GM12875 (cell line): Measurements from ENCODE around the gene SPECC1L.

Experiments
- H3K4me3 ChIP-seq: one replicate; pipeline ENCODE4 v1.5.1; 2011; ENCODE audit warnings: low read depth, low read length, control low read depth
- TF ChIP-seq, protein P1 (sequence below): IDR thresholded peaks from 2 replicates; pipeline ENCODE4 v1.5.1; 2011; ENCODE audit warnings: low read depth, mild to moderate bottlenecking, control low read depth, inconsistent platforms, low read length, moderate library complexity, borderline replicate concordance; ENCODE audit not compliant: insufficient read depth

The SPECC1L gene

DNA sequence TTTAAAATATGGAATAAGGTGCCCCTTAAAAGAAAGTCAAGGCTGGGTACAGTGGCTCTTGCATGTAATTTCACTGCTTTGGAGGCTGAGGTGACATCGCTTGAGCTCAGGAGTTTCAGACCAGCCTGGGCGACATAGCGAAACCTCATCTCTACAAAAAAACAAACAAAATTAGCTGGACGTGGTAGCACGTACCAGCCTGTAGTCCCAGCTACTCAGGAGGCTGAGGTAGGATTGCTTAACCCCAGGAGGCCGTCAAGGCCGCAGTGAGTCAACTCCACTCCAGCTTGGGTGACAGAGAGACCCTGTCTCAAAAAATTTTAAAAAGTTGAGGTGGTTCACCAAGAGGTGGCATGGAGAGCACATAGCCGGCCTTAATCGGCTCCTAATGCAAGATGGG, 139.1 kb downstream of the SPECC1L start:
- TF ChIP-seq, protein P1, sequence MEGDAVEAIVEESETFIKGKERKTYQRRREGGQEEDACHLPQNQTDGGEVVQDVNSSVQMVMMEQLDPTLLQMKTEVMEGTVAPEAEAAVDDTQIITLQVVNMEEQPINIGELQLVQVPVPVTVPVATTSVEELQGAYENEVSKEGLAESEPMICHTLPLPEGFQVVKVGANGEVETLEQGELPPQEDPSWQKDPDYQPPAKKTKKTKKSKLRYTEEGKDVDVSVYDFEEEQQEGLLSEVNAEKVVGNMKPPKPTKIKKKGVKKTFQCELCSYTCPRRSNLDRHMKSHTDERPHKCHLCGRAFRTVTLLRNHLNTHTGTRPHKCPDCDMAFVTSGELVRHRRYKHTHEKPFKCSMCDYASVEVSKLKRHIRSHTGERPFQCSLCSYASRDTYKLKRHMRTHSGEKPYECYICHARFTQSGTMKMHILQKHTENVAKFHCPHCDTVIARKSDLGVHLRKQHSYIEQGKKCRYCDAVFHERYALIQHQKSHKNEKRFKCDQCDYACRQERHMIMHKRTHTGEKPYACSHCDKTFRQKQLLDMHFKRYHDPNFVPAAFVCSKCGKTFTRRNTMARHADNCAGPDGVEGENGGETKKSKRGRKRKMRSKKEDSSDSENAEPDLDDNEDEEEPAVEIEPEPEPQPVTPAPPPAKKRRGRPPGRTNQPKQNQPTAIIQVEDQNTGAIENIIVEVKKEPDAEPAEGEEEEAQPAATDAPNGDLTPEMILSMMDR, result no peak
- H3K4me3 ChIP-seq, result no peak overlapping the region

- no peak overlapping the region for H3K4me3 ChIP-seq
- TF ChIP-seq, protein P1, result no peak
These were observed 139.7 kb downstream of the SPECC1L start for GRCh38 chr22:24410110-24410856.

- no peak overlapping the region for H3K4me3 ChIP-seq
- TF ChIP-seq, protein P1, result no peak
These were observed 140.8 kb downstream of the SPECC1L start for GRCh38 chr22:24411256-24412004.

GRCh38 chr22:24412274-24412673, 141.6 kb downstream of the SPECC1L start:
- TF ChIP-seq, protein P1, result no peak

GRCh38 chr22:24413271-24413670, 142.6 kb downstream of the SPECC1L start:
- no peak overlapping the region for H3K4me3 ChIP-seq
- TF ChIP-seq, protein P1, result no peak

More at GRCh38 chr22:24412274-24412673, 141.6 kb downstream of the SPECC1L start:
- H3K4me3 ChIP-seq, result no peak overlapping the region

DNA sequence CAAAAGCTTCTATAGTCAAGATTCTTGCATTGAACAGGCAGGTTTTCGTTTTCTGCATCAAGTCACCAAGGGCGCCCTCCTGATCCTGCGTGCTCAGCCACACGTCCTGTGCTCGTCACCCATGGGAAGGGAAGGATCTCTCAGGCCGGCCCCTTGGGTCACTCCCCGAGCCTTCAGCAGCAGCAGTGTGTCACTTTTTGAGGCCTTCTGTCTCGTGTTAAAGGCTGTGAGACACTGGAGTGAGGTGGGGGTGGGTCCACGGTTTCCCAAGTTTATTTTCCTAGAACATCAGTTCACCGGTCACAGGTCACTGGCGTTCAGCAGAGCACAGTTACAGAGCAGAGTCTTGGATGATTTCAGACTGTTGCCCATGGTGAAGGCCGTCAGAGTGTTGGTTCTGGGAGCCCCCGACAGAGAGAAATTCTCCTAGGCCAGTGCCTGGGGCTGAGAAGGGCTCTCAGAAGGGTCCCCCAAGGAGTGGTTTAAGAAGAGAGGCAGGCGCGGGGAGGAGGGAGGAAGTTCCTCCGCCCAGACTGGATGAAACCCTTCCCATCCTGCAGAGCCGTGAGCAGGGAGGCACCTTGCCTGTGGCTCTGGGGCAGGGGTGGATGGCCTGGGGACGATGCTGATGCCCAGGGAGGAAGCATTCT, 143.2 kb downstream of the SPECC1L start:
- H3K4me3 ChIP-seq, result no peak overlapping the region
- TF ChIP-seq, protein P1, result no peak

- TF ChIP-seq, protein P1, result no peak
- H3K4me3 ChIP-seq, result no peak overlapping the region
These were observed 143.9 kb downstream of the SPECC1L start for GRCh38 chr22:24414523-24414922.
